Measurements from ENCODE around the gene DEF6.
A peak's percentile ranks its signal among the peaks of the same experiment; 100 is the strongest.

DEF6 gene

DNA sequence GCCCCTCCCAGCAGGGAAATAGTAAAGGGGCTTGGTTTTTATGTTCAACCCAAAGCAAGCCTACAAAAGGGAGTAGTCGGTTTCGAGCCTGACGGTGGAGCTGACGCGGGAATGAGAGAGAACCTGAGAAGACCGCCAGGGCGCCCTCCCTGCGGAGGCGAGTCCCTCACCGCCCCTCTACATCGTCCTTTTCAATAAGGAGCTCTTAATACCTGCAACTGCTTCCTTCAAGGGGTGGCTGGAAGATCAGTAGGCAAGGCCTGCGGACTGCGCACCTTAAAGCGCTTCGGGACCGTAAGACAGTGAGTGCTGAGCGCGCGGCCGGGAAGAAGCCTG is 38.8 kb upstream of the DEF6 start:
- TF ChIP-seq, protein P1, sequence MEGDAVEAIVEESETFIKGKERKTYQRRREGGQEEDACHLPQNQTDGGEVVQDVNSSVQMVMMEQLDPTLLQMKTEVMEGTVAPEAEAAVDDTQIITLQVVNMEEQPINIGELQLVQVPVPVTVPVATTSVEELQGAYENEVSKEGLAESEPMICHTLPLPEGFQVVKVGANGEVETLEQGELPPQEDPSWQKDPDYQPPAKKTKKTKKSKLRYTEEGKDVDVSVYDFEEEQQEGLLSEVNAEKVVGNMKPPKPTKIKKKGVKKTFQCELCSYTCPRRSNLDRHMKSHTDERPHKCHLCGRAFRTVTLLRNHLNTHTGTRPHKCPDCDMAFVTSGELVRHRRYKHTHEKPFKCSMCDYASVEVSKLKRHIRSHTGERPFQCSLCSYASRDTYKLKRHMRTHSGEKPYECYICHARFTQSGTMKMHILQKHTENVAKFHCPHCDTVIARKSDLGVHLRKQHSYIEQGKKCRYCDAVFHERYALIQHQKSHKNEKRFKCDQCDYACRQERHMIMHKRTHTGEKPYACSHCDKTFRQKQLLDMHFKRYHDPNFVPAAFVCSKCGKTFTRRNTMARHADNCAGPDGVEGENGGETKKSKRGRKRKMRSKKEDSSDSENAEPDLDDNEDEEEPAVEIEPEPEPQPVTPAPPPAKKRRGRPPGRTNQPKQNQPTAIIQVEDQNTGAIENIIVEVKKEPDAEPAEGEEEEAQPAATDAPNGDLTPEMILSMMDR (IDR thresholded peaks at IDR 0.05; ENCODE audit: control extremely low read depth, extremely low read depth, low read depth, missing control alignments) = no peak
- DNase-seq (ENCODE audit: extremely low spot score) = peak; percentile 57
- CTCF ChIA-PET = interaction anchor here (0.9 to 7.3 kb wide), 6 partner anchors 9 to 478 kb away, joined by 3 to 63 read pairs (median 4); partner anchors contain the start of gene ARMC12
- POLR2A ChIA-PET = no interaction called here

DNA sequence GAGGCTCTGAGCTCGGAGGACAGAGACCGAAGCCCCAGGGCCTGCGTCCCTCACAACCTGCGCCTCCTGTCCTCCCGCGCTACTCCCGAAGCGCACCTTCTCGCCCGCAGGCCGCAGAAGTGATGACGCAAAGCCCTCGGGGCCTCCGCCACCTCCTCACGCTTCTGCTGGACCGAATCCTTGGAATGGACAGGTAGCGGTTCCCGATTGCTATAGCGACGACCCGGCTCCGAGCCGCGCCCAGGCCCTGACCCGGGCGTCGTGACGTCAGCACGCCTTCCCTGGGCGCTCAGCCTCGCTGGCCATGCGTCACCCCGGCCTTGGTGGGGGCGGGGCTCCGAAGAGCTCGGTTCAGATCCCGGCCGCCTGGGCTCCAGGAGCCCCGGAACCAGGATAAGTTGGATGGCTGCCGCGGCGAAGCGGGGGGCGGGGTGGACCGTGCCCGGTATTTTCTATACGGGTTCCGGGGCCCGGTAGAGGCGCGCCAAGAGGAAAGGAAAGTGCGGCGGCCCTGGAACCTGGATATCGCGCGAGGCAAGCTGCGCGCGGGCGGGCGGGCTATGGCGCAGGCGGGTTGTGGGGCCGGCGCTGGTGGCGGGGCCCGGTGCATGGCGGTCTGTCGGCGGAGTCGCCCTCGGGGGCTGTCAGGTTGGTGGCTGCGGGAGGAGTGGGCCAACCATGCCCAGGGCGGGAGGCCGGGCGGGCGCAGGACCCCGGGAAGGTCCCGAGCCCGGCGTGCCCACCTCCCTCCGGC is 38.2 kb upstream of the DEF6 start, which contains the start of gene ZNF76:
Gene ZNF76 (plus strand): TSS at position 542 of the 754 bp plus-strand sequence. CDS start 21,417 bp downstream, outside the sequence.
- ChIA-PET CTCF (interaction anchor here (0.9 to 7.3 kb wide), 6 partner anchors 10 to 477 kb away, joined by 3 to 63 read pairs (median 4); partner anchors contain the start of gene ARMC12), POLR2A (no interaction called here)
- TF ChIP-seq, protein P1 (IDR thresholded peaks at IDR 0.05; ENCODE audit: control extremely low read depth, extremely low read depth, low read depth, missing control alignments) = peak; percentile 56
- DNase-seq (ENCODE audit: extremely low spot score) = peak; percentile 98

DNA sequence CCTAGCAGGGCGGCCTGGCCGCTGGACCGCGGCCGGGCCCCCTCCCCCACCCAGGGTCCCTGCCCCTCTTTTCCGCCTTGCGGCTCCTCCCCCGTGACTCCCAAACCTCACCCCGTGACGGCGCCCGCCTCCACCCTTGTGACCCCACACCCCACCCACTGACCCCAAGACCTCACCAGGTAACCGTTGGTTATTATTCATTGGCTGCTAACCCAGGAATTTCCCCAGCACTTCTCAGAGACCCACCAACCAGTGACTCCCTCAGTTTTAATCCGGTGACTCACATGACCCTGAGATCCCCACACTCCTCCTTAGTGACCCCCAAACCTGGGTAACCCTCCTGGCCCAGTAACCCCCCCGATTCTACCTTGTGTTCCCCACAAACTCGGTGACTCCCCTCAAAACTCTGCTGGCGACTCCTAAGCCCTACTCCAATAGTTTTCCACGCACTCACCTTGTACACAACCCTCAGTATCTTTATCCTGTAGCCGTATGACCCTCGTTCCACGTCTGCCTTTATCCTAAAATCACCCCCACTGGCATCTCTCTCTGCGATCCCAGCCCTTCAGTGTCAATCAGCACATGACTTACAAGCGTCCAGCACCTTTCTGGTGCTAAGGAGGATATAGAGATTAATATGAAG is 37.5 kb upstream of the DEF6 start:
- TF ChIP-seq, protein P1 (IDR thresholded peaks at IDR 0.05; ENCODE audit: control extremely low read depth, extremely low read depth, low read depth, missing control alignments) = no peak
- CTCF ChIA-PET = interaction anchor here (1.3 to 7.3 kb wide), 4 partner anchors 10 to 477 kb away, joined by 3 to 63 read pairs (median 8); partner anchors contain the start of gene ARMC12
- peak; percentile 86 for DNase-seq (ENCODE audit: extremely low spot score)
- POLR2A ChIA-PET = no interaction called here

DNA sequence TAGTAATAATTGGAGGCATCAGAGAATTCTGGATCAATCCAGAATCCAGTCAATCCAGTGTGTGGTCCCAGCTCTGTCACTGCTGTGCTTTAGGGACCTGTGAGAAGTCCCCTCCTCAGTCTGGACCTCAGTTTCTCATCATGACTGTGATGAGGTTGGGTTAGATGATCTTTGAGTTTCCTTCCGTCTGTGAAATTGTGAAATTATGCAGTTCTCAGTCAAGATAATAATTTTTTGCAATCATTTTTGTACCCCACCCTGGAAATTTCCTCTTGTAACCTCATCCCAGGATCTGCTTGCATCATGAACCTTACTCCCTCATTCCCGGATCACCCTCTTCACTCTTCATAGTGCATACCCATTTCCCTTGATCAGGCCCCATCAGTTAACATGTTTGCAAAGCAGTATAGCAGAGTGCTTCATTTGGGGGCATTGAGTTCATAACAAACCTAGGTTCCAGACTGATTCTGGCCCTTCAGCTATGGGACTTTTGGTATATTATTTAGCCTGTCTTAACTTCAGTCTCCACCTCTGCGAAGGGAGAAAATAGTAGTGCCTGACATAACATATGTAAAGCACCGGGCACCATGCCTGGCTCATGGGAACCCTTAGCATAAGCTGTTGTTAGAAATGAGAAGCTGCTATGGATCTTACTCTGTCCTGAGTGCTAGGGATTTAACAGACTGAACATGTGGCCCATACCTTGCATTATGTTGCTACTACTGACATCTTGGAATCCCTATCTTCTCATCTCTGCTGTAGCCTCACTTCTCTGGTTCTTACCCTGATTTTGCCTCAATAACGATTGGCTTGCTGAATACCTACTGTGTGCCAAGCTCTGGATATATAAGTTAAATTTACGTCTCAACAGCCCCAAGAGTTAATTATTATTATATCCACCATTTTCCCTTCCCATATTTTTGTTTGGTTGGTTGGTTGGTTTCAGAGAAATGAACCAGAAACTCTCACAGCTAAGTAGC is 36.7 kb upstream of the DEF6 start:
- POLR2A ChIA-PET = no interaction called here
- CTCF ChIA-PET = interaction anchor here (1.0 to 7.3 kb wide), 2 partner anchors 8 to 19 kb away, joined by 3 to 63 read pairs; no protein-coding TSS in a partner anchor
- TF ChIP-seq, protein P1 (IDR thresholded peaks at IDR 0.05; ENCODE audit: control extremely low read depth, extremely low read depth, low read depth, missing control alignments) = no peak
- no peak for DNase-seq (ENCODE audit: extremely low spot score)

DNA sequence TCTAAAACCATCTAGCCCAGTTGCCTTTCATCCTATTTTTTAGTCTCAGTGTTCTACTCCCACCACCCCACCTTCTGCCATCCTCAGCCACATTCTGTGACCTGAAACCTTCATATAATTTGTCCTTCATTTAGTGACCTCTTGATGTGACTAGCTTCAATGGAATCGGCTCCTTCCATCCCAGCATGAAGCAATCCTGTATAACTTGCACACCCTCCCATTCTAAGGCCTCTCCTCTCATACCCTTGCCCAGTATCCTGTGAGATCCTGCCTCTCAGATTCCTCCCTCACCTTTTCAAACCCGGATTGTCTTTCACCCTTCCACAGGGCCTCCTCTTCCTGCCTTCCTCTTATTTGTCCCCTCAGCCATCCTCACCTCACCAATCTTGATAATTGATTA is 35.0 kb upstream of the DEF6 start:
- ChIA-PET POLR2A (no interaction called here), CTCF (no interaction called here)
- TF ChIP-seq, protein P1 (IDR thresholded peaks at IDR 0.05; ENCODE audit: control extremely low read depth, extremely low read depth, low read depth, missing control alignments) = no peak
- DNase-seq (ENCODE audit: extremely low spot score) = no peak

All from GM10248 (cell line).